GM18867 (cell line): ENCODE data around the gene HSPA12A.

Source experiments
- ATAC-seq: cut with Tn5 transposase; IDR thresholded peaks from one replicate; pipeline ENCODE4 v1.9.1; 2021; ENCODE audit warnings: mild to moderate bottlenecking, moderate library complexity; ENCODE audit not compliant: unreplicated experiment

Gene HSPA12A

DNA sequence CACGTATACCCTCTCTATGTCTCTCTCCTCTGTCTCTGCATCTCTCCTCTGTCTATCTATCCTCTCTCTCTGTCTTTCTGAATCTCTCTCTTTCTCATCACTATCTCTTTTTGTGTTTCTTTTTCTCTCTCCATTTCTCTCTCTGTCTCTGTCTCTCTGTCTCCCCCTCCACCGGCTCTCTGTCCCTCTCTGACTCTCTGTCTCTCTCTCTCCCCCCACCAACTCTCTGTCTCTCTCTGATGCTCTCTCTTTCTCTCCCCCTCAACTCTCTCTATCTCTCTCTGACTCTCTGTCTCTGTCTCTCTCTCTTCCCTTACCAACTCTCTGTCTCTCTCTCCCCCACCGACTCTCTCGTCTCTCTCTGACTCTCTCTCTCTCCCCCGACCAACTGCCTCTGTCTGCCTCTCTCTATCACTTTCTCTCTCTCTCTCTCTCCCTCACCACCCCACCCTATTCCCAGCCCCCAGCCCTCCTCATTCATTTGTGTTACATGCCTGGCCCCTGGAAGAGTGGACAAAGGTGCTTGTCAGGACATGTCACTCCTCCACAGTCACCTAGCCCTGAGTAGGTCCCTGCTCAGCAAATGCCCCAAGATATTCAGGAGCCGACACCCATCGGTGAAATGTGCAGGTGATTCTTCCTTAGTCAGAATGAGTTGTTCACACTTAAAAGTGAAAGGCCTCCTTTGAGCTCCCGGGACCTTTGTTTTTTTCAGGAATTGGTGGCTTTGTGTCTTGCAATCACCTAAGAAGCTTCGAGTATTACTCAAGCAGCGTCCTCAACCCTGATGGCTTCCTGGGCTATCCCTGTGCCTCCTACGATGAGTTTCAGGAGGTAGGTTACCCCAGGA, 108.0 kb downstream of the HSPA12A start:
- no peak for ATAC-seq

DNA sequence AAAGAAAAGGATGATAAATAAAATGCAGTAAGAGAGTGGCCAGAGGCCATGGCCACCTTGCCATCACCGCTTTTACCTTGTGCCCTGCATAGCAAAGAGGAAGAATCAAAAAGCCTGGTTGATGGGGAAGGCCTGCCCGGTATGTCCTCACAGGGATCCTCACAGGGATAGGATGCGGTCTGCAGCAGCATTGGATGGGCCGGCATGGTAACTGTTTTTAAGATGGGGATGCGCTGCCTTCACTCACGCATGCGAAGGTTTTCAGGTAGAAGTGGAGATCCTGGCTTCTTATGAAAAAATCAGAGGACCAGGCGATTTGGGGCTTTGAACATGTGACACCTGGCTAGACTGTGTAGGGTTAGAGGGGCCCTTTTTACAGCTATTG, 109.2 kb downstream of the HSPA12A start:
- no peak for ATAC-seq

DNA sequence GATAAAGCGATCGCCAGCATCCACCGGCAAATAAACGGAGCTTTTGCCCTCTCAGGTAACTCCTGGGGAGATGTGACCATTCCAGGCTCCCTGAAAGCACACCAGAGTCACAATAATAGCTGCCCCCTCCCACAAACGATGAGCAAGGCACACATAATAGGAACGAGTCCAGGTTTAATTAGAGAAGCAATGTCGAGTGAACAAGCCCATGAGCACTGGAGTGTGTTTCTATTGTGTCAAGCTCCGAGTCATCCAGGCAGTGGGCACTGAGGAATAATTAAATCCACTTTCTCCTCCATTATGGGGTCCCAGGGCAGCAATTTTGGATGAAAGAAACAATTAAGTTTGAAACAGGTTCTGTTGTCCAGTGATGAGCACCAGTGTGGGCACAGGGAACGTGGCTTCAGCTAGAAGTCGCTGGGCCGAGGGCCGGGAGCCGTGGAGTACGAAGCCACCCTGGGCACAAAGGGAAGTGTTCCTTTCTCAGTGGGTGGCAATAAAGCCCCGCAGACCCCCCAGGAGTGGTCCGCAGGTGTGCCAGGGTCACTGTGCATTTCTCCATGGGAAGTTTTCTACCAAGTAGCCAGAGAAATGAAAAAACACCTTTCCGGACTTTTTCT, 109.7 kb downstream of the HSPA12A start:
- no peak for ATAC-seq

DNA sequence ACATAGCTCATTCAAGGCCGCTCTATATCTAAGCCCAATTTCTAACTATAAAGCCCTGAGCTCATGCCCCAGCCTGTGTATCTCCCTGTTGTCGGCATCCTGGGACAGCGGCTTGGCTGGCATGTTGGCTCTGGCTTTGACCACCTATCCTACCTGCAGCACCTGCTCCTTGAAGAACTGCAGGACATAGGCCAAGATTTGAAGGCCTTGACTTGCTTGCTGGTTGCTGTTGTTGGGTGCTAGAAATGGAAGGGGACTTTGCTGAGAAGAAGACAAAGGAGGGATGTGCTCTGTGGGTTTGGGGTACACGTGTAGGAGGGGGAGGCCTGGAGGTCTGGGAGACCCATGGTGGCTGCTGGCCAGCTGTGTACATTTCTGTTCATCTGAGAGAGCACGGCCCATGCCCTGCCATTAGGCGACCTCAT, 110.5 kb downstream of the HSPA12A start:
- no peak for ATAC-seq

DNA sequence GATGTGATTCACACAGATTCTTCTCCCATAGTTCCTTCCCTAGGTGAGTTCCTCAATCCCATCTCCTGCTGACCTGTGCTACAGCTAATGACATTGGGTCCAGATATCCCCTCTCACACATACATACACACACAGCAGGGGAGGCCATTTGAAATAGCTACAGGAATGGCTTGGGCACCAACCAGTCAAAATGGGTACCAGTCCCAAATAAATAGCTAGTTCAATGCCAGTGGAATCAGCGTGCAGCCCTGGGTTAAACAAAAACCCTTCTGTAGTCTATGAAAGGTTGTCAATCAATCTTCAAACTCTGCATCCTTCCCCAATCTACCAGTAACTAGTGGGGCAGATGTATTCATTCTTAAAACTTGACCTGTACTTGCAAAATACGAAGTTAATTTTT, 112.3 kb downstream of the HSPA12A start:
- no peak for ATAC-seq

DNA sequence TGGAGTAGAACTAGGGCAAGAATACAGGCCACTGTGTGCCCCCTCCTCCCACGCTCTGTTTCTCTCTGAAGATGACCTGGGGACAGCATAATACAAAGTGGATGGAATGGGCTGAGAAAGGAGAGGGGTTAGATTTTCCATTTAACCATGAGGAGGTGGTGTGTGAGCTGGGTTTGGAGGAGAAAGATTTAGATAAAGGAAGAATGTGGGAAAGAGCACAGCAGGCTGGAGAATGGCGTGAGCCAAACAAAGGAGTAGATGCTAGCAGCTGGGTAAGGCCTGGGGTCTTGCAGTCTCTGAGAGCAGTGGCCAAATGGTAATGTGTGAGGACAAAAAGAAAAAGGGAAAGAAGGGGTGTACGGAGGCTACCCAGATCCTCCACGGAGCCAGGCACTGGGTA, 113.0 kb downstream of the HSPA12A start:
- ATAC-seq = no peak

DNA sequence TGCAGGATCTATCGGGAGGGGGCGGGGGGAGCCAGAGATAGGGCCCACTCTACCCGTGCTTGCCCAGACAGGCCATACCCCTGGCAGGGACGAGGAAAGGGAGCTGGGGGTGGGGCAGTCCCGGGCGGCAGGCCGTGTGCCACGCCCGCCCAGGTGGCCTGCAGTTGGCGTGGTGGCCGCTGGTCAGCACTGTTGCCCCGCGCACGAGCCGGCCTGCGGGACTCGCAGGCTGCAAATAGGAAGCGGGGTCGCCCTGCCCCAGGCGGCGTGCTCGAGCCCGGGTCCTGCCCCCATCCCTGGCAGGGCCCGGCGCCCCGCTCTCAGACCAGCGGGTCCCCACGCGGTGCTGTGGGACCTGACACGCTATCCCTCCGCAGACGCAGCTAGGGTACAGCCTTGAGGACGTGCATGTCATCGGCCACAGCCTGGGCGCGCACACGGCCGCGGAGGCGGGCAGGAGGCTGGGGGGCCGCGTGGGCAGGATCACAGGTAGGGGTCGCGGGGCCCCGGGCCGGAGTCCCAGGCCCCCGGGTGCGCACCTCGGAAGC, 114.9 kb downstream of the HSPA12A start:
- no peak for ATAC-seq

DNA sequence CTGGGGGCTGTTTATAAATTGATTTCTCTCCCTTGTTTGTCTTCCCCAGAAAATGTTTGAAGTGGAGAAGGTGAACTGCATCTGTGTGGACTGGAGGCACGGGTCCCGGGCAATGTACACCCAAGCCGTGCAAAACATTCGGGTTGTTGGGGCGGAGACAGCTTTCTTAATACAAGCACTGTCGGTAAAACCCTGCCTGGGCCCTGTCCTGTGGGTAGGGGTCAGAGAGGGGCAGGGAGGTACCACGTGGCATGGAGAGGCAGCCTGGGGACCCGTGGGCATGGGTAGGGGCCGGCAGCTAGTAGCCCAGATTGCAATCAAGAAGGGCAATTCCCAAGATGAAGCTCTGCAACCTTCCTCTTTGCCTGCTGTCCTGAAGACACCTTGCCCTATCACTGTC, 115.6 kb downstream of the HSPA12A start:
- ATAC-seq = no peak

DNA sequence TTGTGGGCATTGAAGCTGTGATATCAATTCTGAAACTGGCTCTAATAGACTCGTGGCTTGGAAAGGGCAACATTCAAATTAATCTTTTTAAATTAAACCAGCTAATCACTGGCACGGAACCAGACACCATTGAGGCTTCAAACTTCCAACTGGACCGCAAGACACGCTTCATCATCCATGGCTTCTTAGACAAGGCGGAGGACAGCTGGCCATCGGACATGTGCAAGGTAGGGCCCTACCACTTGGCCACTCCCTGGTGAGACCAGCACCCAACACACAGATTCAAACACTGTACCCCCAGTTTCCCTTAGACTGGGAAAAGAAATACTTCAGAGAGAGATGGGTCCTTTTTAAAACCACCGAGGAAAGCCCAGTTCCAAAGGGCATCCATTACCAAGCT, 116.5 kb downstream of the HSPA12A start:
- no peak for ATAC-seq

DNA sequence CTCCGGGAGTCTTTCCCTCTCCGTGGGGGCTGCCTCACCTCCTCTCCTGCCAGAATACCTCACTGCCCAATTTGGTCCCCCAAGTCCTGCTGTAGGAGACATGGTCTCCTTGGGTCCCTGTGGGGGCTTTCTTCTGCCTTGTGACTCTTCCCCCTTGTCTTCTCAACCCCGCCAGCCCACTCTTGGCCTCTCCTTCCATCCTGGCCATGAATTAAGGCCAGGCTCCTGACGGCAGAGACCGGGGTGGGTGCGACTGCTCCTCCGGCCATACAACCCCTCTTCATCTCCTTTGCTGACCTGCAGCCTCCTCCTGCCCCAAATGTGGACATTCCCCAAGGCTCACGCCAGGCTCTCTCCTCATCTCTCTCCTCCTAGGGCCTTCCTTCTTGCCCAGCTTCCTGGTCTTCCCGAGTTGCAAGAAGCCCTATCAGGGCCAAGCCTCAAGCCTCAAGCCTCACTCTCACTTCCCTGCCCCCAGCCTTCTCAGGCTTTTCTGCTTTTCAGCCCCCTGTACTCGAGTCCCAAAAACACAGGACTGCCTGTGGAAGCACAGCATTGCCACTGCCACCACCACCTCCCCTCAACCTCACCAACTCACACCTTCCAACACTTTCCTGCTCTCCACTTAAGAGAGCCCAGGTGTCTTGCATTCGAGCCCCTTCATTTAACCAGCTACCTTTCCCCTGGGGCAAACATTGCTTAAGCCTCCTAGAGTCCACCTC, 120.3 kb downstream of the HSPA12A start:
- ATAC-seq = no peak

DNA sequence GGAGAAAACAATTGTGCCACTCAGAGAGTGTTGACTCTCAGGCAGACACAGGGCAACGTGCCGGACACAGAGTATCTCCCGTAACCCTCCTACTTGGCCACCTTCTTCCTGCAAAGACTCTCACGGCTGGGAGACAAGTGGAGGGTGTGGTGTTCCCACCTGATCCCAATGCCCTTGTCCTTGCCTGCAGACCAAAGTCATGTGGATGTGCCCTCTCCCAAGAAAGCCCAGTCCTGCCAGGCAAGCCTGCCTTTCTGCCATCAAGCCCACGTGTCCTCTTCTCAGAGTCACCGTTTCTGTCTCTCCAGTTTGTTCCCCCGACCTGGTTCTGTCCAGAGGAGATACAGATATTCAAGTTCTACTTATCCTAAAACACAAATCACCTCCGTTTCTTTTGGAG, 120.9 kb downstream of the HSPA12A start:
- no peak for ATAC-seq
